ENCODE results near the gene ULK4.

- TF ChIP-seq CTCF (conservative IDR thresholded peaks at IDR 0.05; ENCODE audit: low read length) (no peak), EZH2phosphoT487 (IDR thresholded peaks at IDR 0.05; ENCODE audit: borderline replicate concordance) (no peak)
These were observed 745.5 kb downstream of the ULK4 start for GRCh38 chr3:41216422-41216821.
